Muscle layer of colon (tissue), 2 donors: ENCODE measurements around the gene HTR3C.

Source experiments
- H3K27ac ChIP-seq: one replicate; pipeline ENCODE4 v1.7.0; 2013; ENCODE audit warnings: low read depth, mild to moderate bottlenecking, low read length, moderate library complexity
- H3K27me3 ChIP-seq, 2 donors: one replicate each; pipeline ENCODE4 v1.7.0; 2013; ENCODE audit warnings: low read length in 2 of 2, mild to moderate bottlenecking in 2 of 2; ENCODE audit not compliant: insufficient read depth in 2 of 2, control insufficient read depth in 1 of 2
- H3K36me3 ChIP-seq: one replicate; pipeline ENCODE4 v1.7.0; 2013; ENCODE audit warnings: mild to moderate bottlenecking, low read length; ENCODE audit not compliant: insufficient read depth
- H3K4me1 ChIP-seq: one replicate; pipeline ENCODE4 v1.7.0; 2013; ENCODE audit warnings: mild to moderate bottlenecking, low read length; ENCODE audit not compliant: insufficient read depth
- H3K4me3 ChIP-seq, 2 donors: one replicate each; pipeline ENCODE4 v1.7.0; 2013; ENCODE audit warnings: low read length in 2 of 2, low read depth in 1 of 2, mild to moderate bottlenecking in 1 of 2, moderate library complexity in 1 of 2
- H3K9ac ChIP-seq: one replicate; pipeline ENCODE4 v1.7.0; 2013; ENCODE audit warnings: low read length
- H3K9me3 ChIP-seq: one replicate; pipeline ENCODE4 v1.7.0; 2013; ENCODE audit warnings: mild to moderate bottlenecking, low read length
- donor health status: abdominal sarcoma.
- donor health status: Adenocarcinoma of cecum.

HTR3C gene

GRCh38 chr3:184099806-184100686 lies 47.2 kb downstream of the HTR3C start:
- H3K9me3 ChIP-seq: no peaks in the 10 kb centered on the region
- H3K4me1 ChIP-seq: no peaks in the 10 kb centered on the region
- H3K9ac ChIP-seq: no peak overlapping the region
- no peaks in the 10 kb centered on the region for H3K36me3 ChIP-seq
- H3K27me3 ChIP-seq: no peaks in the 10 kb centered on the region
- no peak overlapping the region for H3K4me3 ChIP-seq
- H3K27ac ChIP-seq: no peak overlapping the region
